ENCODE results near the gene HBS1L. TPM values are rescaled to one million over a fixed set of nuclear protein-coding genes. Genes with fewer than 3 reads are reported as not detected.

Gene HBS1L
- total and polyA plus RNA-seq, 9 of the 15 experiments (the other 6 are each of a cell fraction or from before 2014, with no cell fraction given), result 101 to 199 (median 145) TPM

- peak; percentile 17 to 55; a peak in 3 of 4 replicates for TF ChIP-seq RAD21 (CRISPR knock-in tag; conservative IDR thresholded peaks at IDR 0.05 in 1 of 2, IDR thresholded peaks at IDR 0.05 in 1 of 2)
- no peak for TF ChIP-seq HNRNPK (IDR thresholded peaks at IDR 0.05; ENCODE audit: low read depth, low read length, poor library complexity, severe bottlenecking)
- no peak for TF ChIP-seq USF1 (CRISPR knock-in tag; IDR thresholded peaks at IDR 0.05)
- TF ChIP-seq BRD9 (IDR thresholded peaks at IDR 0.05; ENCODE audit: low read depth, partially characterized antibody), result peak; percentile 31
- no peak for TF ChIP-seq CEBPZ (IDR thresholded peaks at IDR 0.05; ENCODE audit: borderline replicate concordance, low read depth, low read length)
- TF ChIP-seq DDX20 (tag; IDR thresholded peaks at IDR 0.05; ENCODE audit: low read depth), result no peak
- TF ChIP-seq THAP12 (CRISPR knock-in tag; IDR thresholded peaks at IDR 0.05), result no peak
- no peak for TF ChIP-seq ZNF785 (CRISPR knock-in tag; IDR thresholded peaks at IDR 0.05)
- peak; percentile 26; the same call in 1 of the 2 replicates for TF ChIP-seq NBN (IDR thresholded peaks at IDR 0.05; ENCODE audit: low read depth)
- peak in 1 of 2 experiments; percentile 18; a peak in 1 of 4 replicates for TF ChIP-seq RCOR1 (IDR thresholded peaks at IDR 0.05; ENCODE audit: borderline replicate concordance in 1 of 2, low read depth in 2 of 2, low read length in 2 of 2)
Measured at GRCh38 chr6:135087403-135087802, 32.8 kb upstream of the HBS1L start (continued).
